OCI-LY1 (cell line): ENCODE results near the gene COTL1.

Source experiments
- H2AFZ ChIP-seq: fragments of 200-600 bp; sonication (generic), shearing (Covaris generic); 2 replicates; pipeline ENCODE4 v1.6.0; 2014; ENCODE audit warnings: antibody characterized with exemption, mild to moderate bottlenecking, low read length
- H3F3A ChIP-seq: fragments of 200-600 bp; sonication (generic), shearing (Covaris generic); 2 replicates; pipeline ENCODE4 v1.6.0; 2014; ENCODE audit warnings: mild to moderate bottlenecking, antibody characterized with exemption, low read length, moderate library complexity; ENCODE audit not compliant: insufficient read depth
- H3K27ac ChIP-seq: fragments of 200-600 bp; sonication (generic); 2 replicates; pipeline ENCODE4 v1.5.1; 2014; ENCODE audit warnings: low read length, mixed run types, mild to moderate bottlenecking, low read depth; ENCODE audit not compliant: poor library complexity, severe bottlenecking
- H3K27me3 ChIP-seq: fragments of 200-600 bp; sonication (generic); 2 replicates; pipeline ENCODE4 v1.6.0; 2014; ENCODE audit warnings: antibody characterized with exemption, mild to moderate bottlenecking, low read length, moderate library complexity; ENCODE audit not compliant: insufficient read depth
- H3K36me3 ChIP-seq: fragments of 200-600 bp; sonication (generic); 2 replicates; pipeline ENCODE4 v1.6.1; 2014; ENCODE audit warnings: mild to moderate bottlenecking, antibody characterized with exemption, low read length, moderate library complexity, mixed read lengths; ENCODE audit not compliant: insufficient read depth
- H3K4me1 ChIP-seq: fragments of 200-600 bp; sonication (generic); 2 replicates; pipeline ENCODE4 v1.5.1; 2014; ENCODE audit warnings: mild to moderate bottlenecking, low read length, moderate library complexity; ENCODE audit not compliant: insufficient read depth, severe bottlenecking
- H3K4me2 ChIP-seq: fragments of 200-600 bp; sonication (generic), shearing (Covaris generic); 2 replicates; pipeline ENCODE4 v1.6.1; 2014; ENCODE audit warnings: low read length
- H3K4me3 ChIP-seq: fragments of 200-600 bp; sonication (generic); 2 replicates; pipeline ENCODE4 v1.5.1; 2014; ENCODE audit warnings: low read length, low read depth, mild to moderate bottlenecking, mixed read lengths; ENCODE audit not compliant: poor library complexity, severe bottlenecking
- H3K79me2 ChIP-seq: fragments of 200-600 bp; shearing (Covaris generic); 2 replicates; pipeline ENCODE4 v1.6.1; 2016; ENCODE audit warnings: mixed run types, low read length, mixed read lengths; ENCODE audit not compliant: insufficient read depth
- H3K9ac ChIP-seq: fragments of 200-600 bp; sonication (generic), shearing (Covaris generic); 2 replicates; pipeline ENCODE4 v1.6.1; 2014; ENCODE audit warnings: mild to moderate bottlenecking, low read length, mixed read lengths
- H3K9me2 ChIP-seq: fragments of 200-600 bp; sonication (generic), shearing (Covaris generic); 2 replicates; pipeline ENCODE4 v1.6.1; 2014; ENCODE audit warnings: low read depth, mild to moderate bottlenecking, low read length, mixed read lengths
- H3K9me3 ChIP-seq: fragments of 200-600 bp; shearing (Covaris generic); 2 replicates; pipeline ENCODE4 v1.6.1; 2014; ENCODE audit warnings: low read length, mixed read lengths
- H4K20me1 ChIP-seq: fragments of 200-600 bp; sonication (generic), shearing (Covaris generic); 2 replicates; pipeline ENCODE4 v1.6.0; 2016; ENCODE audit warnings: mild to moderate bottlenecking, low read length; ENCODE audit not compliant: insufficient read depth
- EZH2 ChIP-seq: fragments of 200-600 bp; sonication (generic), shearing (Covaris generic); IDR thresholded peaks from 2 replicates; pipeline ENCODE4 v1.8.0; 2017; ENCODE audit warnings: borderline replicate concordance, mixed run types, mild to moderate bottlenecking, antibody characterized with exemption, low read length, moderate library complexity, mixed read lengths
- TF ChIP-seq, protein P1 (sequence below): fragments of 200-600 bp; sonication (generic), shearing (Covaris generic); IDR thresholded peaks from 2 replicates; pipeline ENCODE4 v1.5.1; 2017; ENCODE audit warnings: mild to moderate bottlenecking, antibody characterized with exemption, low read length, moderate library complexity, mixed read lengths

The COTL1 gene

DNA sequence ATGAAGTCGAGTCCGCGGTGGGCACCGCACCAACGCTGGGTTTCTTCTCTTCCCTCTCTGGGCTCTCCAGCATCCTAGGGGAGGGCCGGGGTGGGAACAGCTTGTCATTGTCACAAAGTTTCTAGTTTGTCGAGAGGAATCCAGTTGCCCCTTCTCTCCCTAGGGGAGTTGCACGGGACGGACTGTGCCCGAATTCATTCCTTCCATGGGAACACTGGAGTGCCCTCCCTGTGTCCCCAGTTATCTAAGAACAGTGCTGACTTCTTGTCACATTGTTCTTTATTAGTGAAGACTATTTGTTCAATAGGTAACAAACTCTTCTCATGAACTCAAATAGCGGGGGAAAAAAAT is 31.6 kb upstream of the COTL1 start:
- Histone ChIP-seq H3K9ac (no peak overlapping the region; the same call in 1 of the 2 replicates), H3K36me3 (peaks cover 16% of the 10 kb centered on the region), H3K4me1 (peaks cover 24% of the 10 kb centered on the region), H3K9me3 (no peaks in the 10 kb centered on the region), H3K9me2 (no peaks in the 10 kb centered on the region), H3K4me2 (peak overlapping the region; percentile 96), H3K4me3 (peak overlapping the region; percentile 84), H3K27ac (no peak overlapping the region), H2AFZ (no peak overlapping the region), H3F3A (no peaks in the 10 kb centered on the region), H4K20me1 (no peaks in the 10 kb centered on the region), H3K27me3 (0 out of 2 replicates have a peak, but pooled peaks cover 4% of the 10 kb centered on the region), H3K79me2 (no peaks in the 10 kb centered on the region)
- TF ChIP-seq, protein P1, sequence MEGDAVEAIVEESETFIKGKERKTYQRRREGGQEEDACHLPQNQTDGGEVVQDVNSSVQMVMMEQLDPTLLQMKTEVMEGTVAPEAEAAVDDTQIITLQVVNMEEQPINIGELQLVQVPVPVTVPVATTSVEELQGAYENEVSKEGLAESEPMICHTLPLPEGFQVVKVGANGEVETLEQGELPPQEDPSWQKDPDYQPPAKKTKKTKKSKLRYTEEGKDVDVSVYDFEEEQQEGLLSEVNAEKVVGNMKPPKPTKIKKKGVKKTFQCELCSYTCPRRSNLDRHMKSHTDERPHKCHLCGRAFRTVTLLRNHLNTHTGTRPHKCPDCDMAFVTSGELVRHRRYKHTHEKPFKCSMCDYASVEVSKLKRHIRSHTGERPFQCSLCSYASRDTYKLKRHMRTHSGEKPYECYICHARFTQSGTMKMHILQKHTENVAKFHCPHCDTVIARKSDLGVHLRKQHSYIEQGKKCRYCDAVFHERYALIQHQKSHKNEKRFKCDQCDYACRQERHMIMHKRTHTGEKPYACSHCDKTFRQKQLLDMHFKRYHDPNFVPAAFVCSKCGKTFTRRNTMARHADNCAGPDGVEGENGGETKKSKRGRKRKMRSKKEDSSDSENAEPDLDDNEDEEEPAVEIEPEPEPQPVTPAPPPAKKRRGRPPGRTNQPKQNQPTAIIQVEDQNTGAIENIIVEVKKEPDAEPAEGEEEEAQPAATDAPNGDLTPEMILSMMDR: no peak
- no peak for TF ChIP-seq EZH2

DNA sequence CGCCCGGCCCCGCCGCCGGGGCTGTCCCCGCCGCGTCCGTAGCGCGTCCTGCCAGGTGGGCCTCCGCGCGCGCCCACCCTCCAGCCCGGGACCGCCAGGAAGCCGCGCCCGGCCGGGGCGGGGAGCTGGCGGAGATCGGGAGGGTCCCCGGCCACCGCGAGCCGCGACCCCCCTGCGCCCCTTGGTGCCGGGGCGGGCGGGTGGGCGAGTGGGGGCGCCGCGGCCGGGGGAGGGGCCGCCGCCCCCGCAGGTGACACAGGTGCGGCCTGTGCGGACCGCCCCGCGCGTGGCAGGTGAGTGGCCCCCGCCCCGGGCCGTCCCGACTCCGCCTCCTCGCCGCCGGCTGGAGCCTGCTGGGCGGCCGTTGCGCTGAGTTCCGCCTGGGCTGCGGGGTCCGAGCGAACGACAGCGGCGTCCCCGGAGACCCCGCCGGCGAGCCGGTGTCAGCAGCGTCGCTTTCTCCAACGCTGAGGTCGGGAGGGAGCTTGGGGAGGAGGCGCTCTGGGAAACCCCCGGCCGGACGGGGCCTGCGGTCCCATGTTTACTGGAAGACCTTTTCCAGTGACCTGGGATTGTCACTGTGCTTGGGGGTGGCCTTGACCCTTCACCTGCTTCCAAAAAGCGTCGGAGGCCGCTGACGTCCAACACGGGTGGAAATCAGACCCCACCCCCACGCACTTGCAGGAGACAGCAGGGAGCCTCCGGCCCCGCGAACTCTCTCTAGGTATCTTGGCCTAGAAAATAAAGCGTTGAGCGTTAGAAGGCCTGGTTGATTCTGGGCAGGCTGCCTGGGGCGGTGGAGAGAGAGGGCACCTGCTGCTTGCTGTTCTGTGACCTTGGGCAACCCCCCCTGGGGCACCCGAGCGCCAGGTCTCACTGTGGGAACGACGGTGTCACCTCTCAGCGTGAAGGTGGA is 31.0 kb upstream of the COTL1 start:
- H3F3A ChIP-seq: no peaks in the 10 kb centered on the region
- TF ChIP-seq EZH2: no peak
- TF ChIP-seq, protein P1: no peak
- peak overlapping the region; percentile 84 for H3K4me3 ChIP-seq
- H3K27me3 ChIP-seq: 0 out of 2 replicates have a peak, but pooled peaks cover 4% of the 10 kb centered on the region
- H3K9ac ChIP-seq: peak overlapping the region; percentile 71
- H3K4me2 ChIP-seq: peak overlapping the region; percentile 96
- no peaks in the 10 kb centered on the region for H3K9me3 ChIP-seq
- H4K20me1 ChIP-seq: no peaks in the 10 kb centered on the region
- H2AFZ ChIP-seq: no peak overlapping the region
- peaks cover 16% of the 10 kb centered on the region for H3K36me3 ChIP-seq
- no peak overlapping the region for H3K27ac ChIP-seq
- peaks cover 24% of the 10 kb centered on the region for H3K4me1 ChIP-seq
- no peaks in the 10 kb centered on the region for H3K79me2 ChIP-seq
- H3K9me2 ChIP-seq: no peaks in the 10 kb centered on the region

DNA sequence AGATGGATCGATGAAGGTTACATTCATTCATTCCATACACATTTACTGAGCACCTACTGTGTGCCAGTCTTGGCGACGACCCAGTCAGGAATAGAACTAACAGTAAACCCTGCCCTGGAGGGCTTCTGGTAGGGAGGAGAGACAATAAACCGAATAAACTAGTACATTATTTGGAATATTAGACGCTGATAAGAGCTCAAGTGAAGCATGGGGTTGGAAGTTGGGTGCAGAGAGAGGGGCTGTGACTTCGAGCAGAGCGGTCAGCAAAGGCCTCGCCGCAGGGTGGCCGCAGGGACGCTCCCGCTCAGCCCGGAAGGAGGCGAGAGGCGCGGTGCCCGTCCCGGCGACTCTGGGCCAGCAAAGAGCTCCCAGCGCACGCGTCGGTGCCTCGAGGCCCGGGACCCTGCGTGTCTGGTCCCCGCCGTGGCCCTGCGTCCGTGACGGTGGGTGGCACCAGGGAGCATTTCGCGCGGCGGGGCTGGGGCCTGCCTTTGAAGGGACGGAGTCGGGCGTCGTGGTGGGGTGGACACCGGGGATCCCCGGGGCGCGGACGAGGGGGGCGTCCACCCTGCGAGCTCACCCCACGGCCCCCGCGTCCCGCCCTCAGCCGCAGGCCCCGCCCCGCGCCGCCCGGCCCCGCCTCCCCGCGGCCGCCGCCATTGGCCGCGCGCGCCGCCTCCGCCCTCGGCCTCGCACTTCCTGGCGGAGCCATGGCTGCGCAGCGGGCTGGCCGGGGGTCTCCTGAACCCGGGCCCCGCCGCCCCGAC is 30.1 kb upstream of the COTL1 start, which contains the start of gene KLHL36:
KLHL36 (plus strand) TSS at position 684 of the 767 bp plus-strand sequence. CDS start 2,357 bp downstream, outside the sequence.
- peaks cover 16% of the 10 kb centered on the region for H3K36me3 ChIP-seq
- peaks cover 28% of the 10 kb centered on the region for H3K4me1 ChIP-seq
- H3K4me2 ChIP-seq: peak within 1 kb of the TSS; percentile 96
- H3K9ac ChIP-seq: peak within 1 kb of the TSS; percentile 71
- H3K9me3 ChIP-seq: no peaks in the 10 kb centered on the region
- TF ChIP-seq, protein P1: no peak
- no peak within 1 kb of the TSS for H2AFZ ChIP-seq
- no peak within 1 kb of the TSS for H3K27ac ChIP-seq
- no peaks in the 10 kb centered on the region for H3F3A ChIP-seq
- H4K20me1 ChIP-seq: no peaks in the 10 kb centered on the region
- H3K27me3 ChIP-seq: 0 out of 2 replicates have a peak, but pooled peaks cover 4% of the 10 kb centered on the region
- H3K79me2 ChIP-seq: no peaks in the 10 kb centered on the region
- peak within 1 kb of the TSS; percentile 84 for H3K4me3 ChIP-seq
- no peaks in the 10 kb centered on the region for H3K9me2 ChIP-seq
